Mucosa of descending colon (tissue), 3 donors: Measurements from ENCODE around the gene MED13L. TPM values are rescaled to one million over a fixed set of nuclear protein-coding genes. Genes with fewer than 3 reads are reported as not detected.

ENCODE experiments used
- ATAC-seq: fragments of 200-7000 bp; cut with Tn5 transposase; one replicate; pipeline ENCODE4 v1.9.1; 2020; ENCODE audit warnings: mild to moderate bottlenecking, moderate library complexity
- DNase-seq, 3 donors: peaks; one replicate each; pipeline ENCODE4 v3.0.0-alpha.2; 2020
- H3K36me3 ChIP-seq: fragments of 200-600 bp; one replicate; pipeline ENCODE4 v1.8.0; 2021; ENCODE audit warnings: low read depth, mild to moderate bottlenecking
- H3K4me1 ChIP-seq: fragments of 200-600 bp; one replicate; pipeline ENCODE4 v1.8.0; 2021; ENCODE audit warnings: low read depth, mild to moderate bottlenecking
- H3K4me3 ChIP-seq: fragments of 200-600 bp; one replicate; pipeline ENCODE4 v1.8.0; 2021; ENCODE audit warnings: mild to moderate bottlenecking
- H3K9me3 ChIP-seq: fragments of 200-600 bp; one replicate; pipeline ENCODE4 v1.8.0; 2021; ENCODE audit warnings: mild to moderate bottlenecking
- CTCF ChIP-seq: fragments of 200-600 bp; IDR thresholded peaks from one replicate; pipeline ENCODE4 v1.8.0; 2022; ENCODE audit warnings: antibody characterized with exemption, mild to moderate bottlenecking
- intact Hi-C, 2 donors: fragments of 100-400 bp; cut with DNase I in 1 of 2; cut with micrococcal nuclease in 1 of 2; formaldehyde crosslinking; loops; one replicate each; pipeline versions ENCODE4 v1.11.0 to v1.11.1; 2022; cut with DNase I, micrococcal nuclease
- total RNA-seq, 3 donors: library from RNA; stranded (reverse); fragmentation: NEBNext Ultra II Directional in 2 of 3; extraction: Animal tissue kit (Norgen Biotek cat#: 25700) in 2 of 3; gene quantifications; one replicate each; pipeline versions ENCODE4 v1.2.1 to v1.2.4, GENCODE V29; 2021 to 2023
- donor health status: DM: no; HTN: no; CAD: no; lungs with moderate emphysema.
- donor health status: DM: no; HTN: no; CAD: no.
- donor health status: DM: no; HTN: yes; CAD: no.

MED13L gene
- total RNA-seq, 3 donors from 2014 or later: 96.9 to 165 (median 135) TPM

DNA sequence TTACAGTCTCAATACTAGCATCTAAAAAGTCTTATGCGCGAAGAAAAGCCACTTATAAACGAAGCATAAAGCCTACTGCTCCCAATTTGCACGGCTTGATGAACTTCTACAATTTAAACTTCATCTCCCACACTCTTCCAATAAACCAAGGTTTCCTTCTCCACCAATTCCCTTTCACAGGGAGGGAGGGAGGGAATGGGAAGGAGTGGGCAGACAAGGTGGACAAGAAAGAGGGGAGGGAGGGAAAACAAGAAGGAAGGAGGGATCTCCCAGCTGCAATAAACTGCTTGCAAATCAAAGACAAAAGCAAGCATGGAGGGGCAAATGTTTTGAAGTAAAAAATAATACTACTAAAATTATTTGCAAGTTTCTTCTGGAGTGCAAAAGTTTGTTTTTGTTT is 64.5 kb downstream of the MED13L start:
- Histone ChIP-seq H3K4me1 (peaks cover 6% of the 10 kb centered on the region), H3K36me3 (no peaks in the 10 kb centered on the region), H3K9me3 (no peaks in the 10 kb centered on the region), H3K4me3 (no peak overlapping the region)
- DNase-seq (no peak), ATAC-seq (no peak)
- no peak for TF ChIP-seq CTCF
- intact Hi-C loops: no loop called here

- no peaks in the 10 kb centered on the region for H3K9me3 ChIP-seq
- intact Hi-C loops: no loop called here
- peaks cover 6% of the 10 kb centered on the region for H3K4me1 ChIP-seq
- no peaks in the 10 kb centered on the region for H3K36me3 ChIP-seq
- no peak for DNase-seq
- no peak overlapping the region for H3K4me3 ChIP-seq
- no peak for TF ChIP-seq CTCF
- ATAC-seq: no peak
Measured at GRCh38 chr12:116210762-116211161, 66.7 kb downstream of the MED13L start.

- Histone ChIP-seq H3K4me3 (no peak overlapping the region), H3K36me3 (no peaks in the 10 kb centered on the region), H3K4me1 (peaks cover 6% of the 10 kb centered on the region), H3K9me3 (no peaks in the 10 kb centered on the region)
- DNase-seq (no peak), ATAC-seq (no peak)
- TF ChIP-seq CTCF: no peak
- intact Hi-C loops: no loop called here
Measured at GRCh38 chr12:116210131-116210530, 67.4 kb downstream of the MED13L start.

DNA sequence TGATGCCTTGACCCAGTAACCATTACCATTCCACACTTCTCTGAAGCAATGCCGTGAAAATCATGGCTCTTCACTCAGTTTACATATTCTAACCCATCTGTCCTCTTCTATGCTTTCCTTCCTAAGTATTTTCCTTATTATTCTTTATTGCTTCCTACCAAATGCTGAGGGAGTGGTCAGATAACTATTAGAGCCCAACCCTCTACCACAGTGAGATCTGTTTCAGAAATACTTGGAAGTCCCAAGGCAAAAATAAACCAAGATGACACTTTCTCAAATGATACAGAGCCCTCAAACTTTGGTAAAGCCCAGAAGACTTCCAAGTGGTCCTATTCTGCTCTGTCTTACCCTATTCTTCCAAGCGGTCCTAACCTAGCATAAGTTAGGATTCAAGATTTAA is 68.0 kb downstream of the MED13L start:
- H3K4me3 ChIP-seq: no peak overlapping the region
- DNase-seq (no peak), ATAC-seq (no peak)
- intact Hi-C loops: no loop called here
- H3K9me3 ChIP-seq: no peaks in the 10 kb centered on the region
- TF ChIP-seq CTCF: no peak
- H3K4me1 ChIP-seq: peaks cover 6% of the 10 kb centered on the region
- no peaks in the 10 kb centered on the region for H3K36me3 ChIP-seq

DNA sequence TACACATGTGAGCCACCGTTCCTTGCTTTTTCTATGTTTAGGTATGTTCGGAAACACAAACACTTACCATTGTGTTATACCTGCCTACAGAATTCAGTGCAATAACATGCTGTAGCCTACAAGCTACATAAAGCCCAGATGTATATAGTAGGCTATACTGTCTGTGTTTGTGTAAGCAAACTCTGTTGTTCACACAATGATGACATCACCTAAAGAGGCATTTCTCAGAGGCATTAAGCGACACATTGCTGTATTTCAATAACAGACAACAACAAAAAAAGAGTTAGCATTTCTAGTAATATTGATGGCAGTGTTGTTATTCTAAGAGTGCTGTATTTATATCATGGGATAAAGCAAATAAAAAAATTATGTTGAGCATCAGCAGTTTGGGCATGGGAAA is 70.2 kb downstream of the MED13L start:
- Histone ChIP-seq H3K4me3 (no peak overlapping the region), H3K4me1 (peaks cover 6% of the 10 kb centered on the region), H3K36me3 (no peaks in the 10 kb centered on the region), H3K9me3 (no peaks in the 10 kb centered on the region)
- no peak for TF ChIP-seq CTCF
- DNase-seq (no peak), ATAC-seq (no peak)
- intact Hi-C loops: no loop called here

- H3K36me3 ChIP-seq: no peaks in the 10 kb centered on the region
- DNase-seq (no peak), ATAC-seq (no peak)
- no peak for TF ChIP-seq CTCF
- H3K4me1 ChIP-seq: peaks cover 6% of the 10 kb centered on the region
- H3K9me3 ChIP-seq: no peaks in the 10 kb centered on the region
- H3K4me3 ChIP-seq: no peak overlapping the region
- intact Hi-C loops: no loop called here
Measured at GRCh38 chr12:116206828-116207227, 70.7 kb downstream of the MED13L start.
